NCI-H1092 (cell line): Measurements from ENCODE around the gene OR52A1.
"Not testable (repeated sequence)": the region's sequence is repeated elsewhere in the genome, so short reads cannot be mapped to it uniquely, and the experiment has no call there.

Source experiments
- DNase-seq: peaks from one replicate; lab custom pipeline; 2025; lab: John Stamatoyannopoulos, UW

The OR52A1 gene

DNA sequence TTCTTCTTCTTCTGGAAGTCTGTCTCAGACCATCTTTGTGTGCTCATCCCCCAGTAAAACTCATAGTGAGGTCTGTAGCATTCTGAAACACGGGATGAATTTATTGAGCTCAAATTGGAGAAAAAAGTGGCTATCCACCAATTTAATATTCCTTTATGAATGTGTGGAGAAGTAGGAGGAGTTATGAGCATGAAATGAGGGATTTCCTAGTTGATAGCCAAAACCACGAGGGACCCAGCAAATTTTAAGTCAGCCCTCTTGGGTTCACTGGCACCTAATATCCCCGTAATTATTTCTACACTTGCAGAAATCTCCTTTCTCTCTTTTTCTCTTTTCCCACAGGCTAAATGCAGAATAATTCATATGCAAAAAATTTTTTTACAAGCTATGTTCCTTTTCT is at the start of gene OR52A1:
Gene OR52A1 (minus strand): TSS at position 101 of the 400 bp plus-strand sequence. CDS start 2,388 bp downstream, outside the sequence.
- DNase-seq = no peak

- DNase-seq = no peak
Measured at GRCh38 chr11:5203366-5203765, 48.8 kb upstream of the OR52A1 start.

GRCh38 chr11:5200582-5200981 is 46.0 kb upstream of the OR52A1 start, which contains the start of gene OR51V1:
TSS of gene OR51V1 (minus strand) at chr11:5200682. CDS start at chr11:5200682, 0 bp downstream.
- DNase-seq = no peak

- no peak for DNase-seq
Measured at GRCh38 chr11:5198285-5198684, 43.7 kb upstream of the OR52A1 start.

DNA sequence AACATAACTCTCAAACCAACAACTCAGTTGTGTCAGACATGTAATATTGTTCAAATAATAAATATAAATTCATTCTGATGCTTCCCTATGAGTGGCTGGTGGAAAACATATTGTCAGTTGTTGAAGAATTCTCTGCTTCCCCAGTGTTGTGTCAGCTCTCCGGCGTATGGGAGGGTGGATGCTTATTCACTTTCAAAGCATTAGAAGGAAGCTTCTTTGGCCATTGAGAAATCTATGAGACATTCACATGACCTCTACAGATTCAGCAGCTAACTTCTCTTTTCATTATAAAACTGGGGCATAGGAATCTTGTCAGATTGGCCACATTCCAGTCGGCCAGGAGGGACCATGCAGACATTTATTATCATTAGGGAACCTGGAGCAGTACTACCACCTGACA is 43.0 kb upstream of the OR52A1 start:
- no peak for DNase-seq

GRCh38 chr11:5196731-5197130 is 42.2 kb upstream of the OR52A1 start:
- no peak for DNase-seq

DNA sequence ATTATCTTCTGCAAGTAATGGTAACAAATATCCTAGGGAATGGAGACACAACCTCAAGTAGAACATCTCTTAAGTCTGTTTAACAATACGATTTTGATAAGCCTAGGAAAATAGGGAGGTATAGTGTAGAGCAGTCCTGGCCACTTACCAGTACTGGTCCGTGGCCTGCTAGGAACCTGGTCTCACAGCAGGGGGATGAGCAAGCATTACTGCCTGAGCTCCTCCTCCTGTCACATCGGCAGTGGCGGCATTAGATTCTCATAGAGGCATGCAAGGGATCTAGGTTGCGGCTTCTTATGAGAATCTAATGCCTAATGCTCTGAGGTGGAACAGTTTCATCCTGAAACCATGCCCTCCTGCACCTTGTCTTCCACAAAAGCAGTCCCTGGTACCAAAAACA is 41.5 kb upstream of the OR52A1 start:
- DNase-seq = no peak

DNA sequence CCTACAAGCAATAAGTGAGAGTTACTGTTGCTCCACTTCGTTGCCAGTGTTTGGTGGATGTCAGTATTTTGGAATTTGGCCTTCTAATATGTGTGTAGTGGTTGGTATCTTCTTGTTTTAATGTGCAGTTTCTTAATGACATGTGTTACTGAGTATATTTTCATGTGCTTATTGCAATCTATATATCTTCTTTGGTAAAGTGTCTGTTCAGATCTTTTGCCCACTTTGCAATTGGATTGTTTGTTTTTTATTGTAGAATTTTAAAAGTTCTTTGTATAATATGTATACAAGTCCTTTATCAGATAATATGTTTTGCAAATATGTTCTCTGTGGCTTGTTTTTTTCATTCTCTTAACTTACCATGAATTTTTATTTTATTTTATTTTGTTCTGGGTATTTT is 38.2 kb upstream of the OR52A1 start:
- DNase-seq = no peak

- no peak for DNase-seq
Measured at GRCh38 chr11:5188201-5188600, 33.6 kb upstream of the OR52A1 start.

GRCh38 chr11:5178046-5178837 is 23.7 kb upstream of the OR52A1 start:
- no peak for DNase-seq

DNA sequence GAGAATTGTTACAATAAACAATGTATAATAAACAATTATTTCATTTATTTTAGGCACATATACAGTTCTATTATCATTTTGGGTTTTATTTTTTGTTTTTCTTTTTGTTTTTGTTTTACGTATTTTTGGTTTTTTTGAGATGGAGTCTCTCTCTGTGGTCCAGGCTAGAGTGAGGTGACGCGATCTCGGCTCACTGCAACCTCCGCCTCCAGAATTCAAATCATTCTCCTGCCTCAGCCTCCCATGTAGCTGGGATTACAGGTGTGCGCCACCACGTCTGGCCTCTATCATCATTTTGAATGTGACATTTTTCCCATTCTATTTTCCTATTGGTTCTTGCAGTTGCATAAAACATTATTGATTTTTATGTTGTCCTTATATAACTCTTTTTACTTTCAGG is 20.4 kb upstream of the OR52A1 start:
- DNase-seq = no peak

GRCh38 chr11:5171856-5172255 is 17.3 kb upstream of the OR52A1 start:
- DNase-seq = no peak

- not testable (repeated sequence) for DNase-seq
Measured at GRCh38 chr11:5165898-5166297, 11.3 kb upstream of the OR52A1 start.

DNA sequence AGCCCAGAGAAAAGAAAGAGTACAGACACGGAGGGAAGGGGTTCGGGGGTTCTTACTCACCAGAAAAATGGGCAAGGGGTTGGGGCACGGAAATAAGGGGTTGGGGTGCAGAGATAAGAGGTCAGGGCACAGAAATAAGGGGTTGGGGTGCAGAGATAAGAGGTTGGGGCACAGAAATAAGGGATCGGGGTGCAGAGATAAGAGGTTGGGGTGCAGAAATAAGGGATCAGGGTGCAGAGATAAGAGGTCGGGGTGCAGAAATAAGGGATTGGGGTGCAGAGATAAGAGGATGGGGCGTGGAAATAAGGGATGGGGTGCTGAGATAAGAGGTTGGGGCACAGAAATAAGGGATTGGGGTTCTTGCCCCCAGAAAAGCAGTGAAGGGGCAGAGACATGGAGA is 10.2 kb upstream of the OR52A1 start:
- not testable (repeated sequence) for DNase-seq

DNA sequence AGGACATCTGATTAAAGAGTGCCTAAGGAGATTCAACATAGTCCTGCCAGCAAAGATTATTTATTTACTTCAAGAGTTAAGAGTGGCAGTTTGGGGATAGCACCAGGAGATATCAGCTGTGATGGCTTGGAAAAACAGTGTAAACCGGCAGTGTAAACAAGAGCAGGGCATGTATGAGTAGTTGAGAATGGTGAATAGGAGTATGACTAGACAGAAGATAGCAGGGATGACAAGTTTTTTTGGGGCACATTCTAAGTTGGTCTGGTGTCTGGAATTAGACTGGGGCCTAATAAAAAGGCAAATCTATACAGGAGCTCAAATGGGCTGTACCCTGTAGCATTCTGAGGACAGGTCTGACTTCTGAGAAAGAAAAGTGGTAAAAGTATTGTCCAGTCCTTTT is 6.5 kb upstream of the OR52A1 start:
- not testable (repeated sequence) for DNase-seq

GRCh38 chr11:5160217-5160616 is 5.7 kb upstream of the OR52A1 start:
- not testable (repeated sequence) for DNase-seq

- no peak for DNase-seq
Measured at GRCh38 chr11:5159806-5160205, 5.2 kb upstream of the OR52A1 start.

GRCh38 chr11:5153574-5154431 is 754 bp downstream of the OR52A1 start:
- no peak for DNase-seq

- DNase-seq = no peak
Measured at GRCh38 chr11:5151713-5152153, 2.8 kb downstream of the OR52A1 start.

- DNase-seq = not testable (repeated sequence)
Measured at GRCh38 chr11:5144206-5144605, 10.4 kb downstream of the OR52A1 start.

GRCh38 chr11:5137996-5138395 is 16.6 kb downstream of the OR52A1 start, which contains the start of gene OR52A5:
TSS of gene OR52A5 (minus strand) at chr11:5138356. CDS start at chr11:5132642, 5,714 bp downstream.
- DNase-seq = no peak

DNA sequence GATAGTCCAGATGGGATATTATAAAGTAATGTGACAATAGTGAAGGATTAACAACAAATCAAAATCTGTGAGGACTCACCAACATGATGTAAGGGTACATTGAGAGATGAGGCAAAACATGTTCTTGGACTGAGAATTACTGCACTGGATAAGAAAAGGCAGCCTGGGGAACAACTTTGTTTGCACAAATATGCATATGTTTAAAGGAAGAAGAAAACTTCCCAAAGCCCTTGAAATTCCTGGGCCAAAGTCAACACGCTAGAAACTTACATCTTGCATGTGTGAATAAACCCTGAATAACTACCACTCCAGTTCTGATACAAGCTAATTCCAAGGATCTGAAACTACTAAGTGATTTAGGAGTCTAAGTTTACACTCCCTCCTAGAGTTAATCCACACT is 17.5 kb downstream of the OR52A1 start:
- DNase-seq = no peak

DNA sequence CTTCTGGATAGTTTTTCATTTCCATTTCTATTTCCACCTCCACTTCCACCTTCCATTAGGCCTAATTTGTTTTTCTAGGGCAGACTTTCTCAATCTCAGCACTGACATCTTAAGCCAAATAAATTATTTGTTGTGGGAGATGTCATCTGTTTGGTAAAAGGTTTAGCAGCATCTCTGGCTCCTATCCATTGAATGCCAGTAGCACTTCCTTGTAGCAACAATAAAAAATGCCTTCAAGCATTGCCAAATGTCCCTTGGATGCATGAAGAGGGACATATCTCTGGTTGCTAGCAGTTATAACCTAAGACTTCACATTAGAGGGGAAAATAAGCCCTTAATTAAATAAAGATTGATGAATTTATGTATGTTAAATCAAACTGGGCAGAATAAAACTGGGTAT is 18.3 kb downstream of the OR52A1 start:
- DNase-seq = no peak
